ENCODE results near the gene EFHC2.
"Not testable (repeated sequence)": the region's sequence is repeated elsewhere in the genome, so short reads cannot be mapped to it uniquely, and the experiment has no call there.

Gene EFHC2

GRCh38 chrX:44203791-44204190, 139.7 kb downstream of the EFHC2 start:
- no peaks in the 10 kb centered on the region for H3K79me2 ChIP-seq
- no peaks in the 10 kb centered on the region for H3K36me3 ChIP-seq (ENCODE audit: control insufficient read depth, insufficient read depth, low read length)
- no peak overlapping the region for H2AFZ ChIP-seq
- H3K4me1 ChIP-seq: no peaks in the 10 kb centered on the region
- no peak for TF ChIP-seq CTCF (IDR thresholded peaks at IDR 0.05)
- H3K9ac ChIP-seq: no peak overlapping the region
- H3K4me2 ChIP-seq (ENCODE audit: low read length): no peak overlapping the region
- no peak overlapping the region for H3K4me3 ChIP-seq (ENCODE audit: low read depth, low read length)
- H3K9me3 ChIP-seq (ENCODE audit: control insufficient read depth, low read length): no peaks in the 10 kb centered on the region
- no peak overlapping the region for H3K27ac ChIP-seq
- no peaks in the 10 kb centered on the region for H3K27me3 ChIP-seq (ENCODE audit: control insufficient read depth, insufficient read depth, low read length)

- Histone ChIP-seq H3K4me2 (ENCODE audit: low read length) (no peak overlapping the region), H3K4me1 (no peaks in the 10 kb centered on the region), H3K27me3 (ENCODE audit: control insufficient read depth, insufficient read depth, low read length) (no peaks in the 10 kb centered on the region), H2AFZ (no peak overlapping the region), H3K9me3 (ENCODE audit: control insufficient read depth, low read length) (no peaks in the 10 kb centered on the region), H3K79me2 (no peaks in the 10 kb centered on the region), H3K9ac (no peak overlapping the region), H3K4me3 (ENCODE audit: low read depth, low read length) (no peak overlapping the region), H3K36me3 (ENCODE audit: control insufficient read depth, insufficient read depth, low read length) (no peaks in the 10 kb centered on the region), H3K27ac (no peak overlapping the region)
- TF ChIP-seq CTCF (IDR thresholded peaks at IDR 0.05): no peak
These were observed 140.9 kb downstream of the EFHC2 start for GRCh38 chrX:44202596-44202995.

GRCh38 chrX:44189116-44189515, 154.4 kb downstream of the EFHC2 start:
- Histone ChIP-seq H2AFZ (no peak overlapping the region), H3K27me3 (ENCODE audit: control insufficient read depth, insufficient read depth, low read length) (no peaks in the 10 kb centered on the region), H3K4me1 (no peaks in the 10 kb centered on the region), H3K79me2 (no peaks in the 10 kb centered on the region), H3K4me3 (ENCODE audit: low read depth, low read length) (no peak overlapping the region), H3K27ac (no peak overlapping the region), H3K9me3 (ENCODE audit: control insufficient read depth, low read length) (no peaks in the 10 kb centered on the region), H3K36me3 (ENCODE audit: control insufficient read depth, insufficient read depth, low read length) (no peaks in the 10 kb centered on the region), H3K4me2 (ENCODE audit: low read length) (no peak overlapping the region), H3K9ac (no peak overlapping the region)
- no peak for TF ChIP-seq CTCF (IDR thresholded peaks at IDR 0.05)

- not testable (repeated sequence) for H3K36me3 ChIP-seq (ENCODE audit: control insufficient read depth, insufficient read depth, low read length); H3K27ac ChIP-seq; H3K4me1 ChIP-seq; H3K9ac ChIP-seq; H3K4me3 ChIP-seq (ENCODE audit: low read depth, low read length); H3K9me3 ChIP-seq (ENCODE audit: control insufficient read depth, low read length); H2AFZ ChIP-seq; H3K4me2 ChIP-seq (ENCODE audit: low read length); H3K27me3 ChIP-seq (ENCODE audit: control insufficient read depth, insufficient read depth, low read length); H3K79me2 ChIP-seq
These were observed 155.6 kb downstream of the EFHC2 start for GRCh38 chrX:44187915-44188314.

- TF ChIP-seq CTCF (IDR thresholded peaks at IDR 0.05): no peak
- Histone ChIP-seq H2AFZ (no peak overlapping the region), H3K27ac (no peak overlapping the region), H3K9me3 (ENCODE audit: control insufficient read depth, low read length) (no peaks in the 10 kb centered on the region), H3K36me3 (ENCODE audit: control insufficient read depth, insufficient read depth, low read length) (no peaks in the 10 kb centered on the region), H3K4me1 (no peaks in the 10 kb centered on the region), H3K4me3 (ENCODE audit: low read depth, low read length) (no peak overlapping the region), H3K27me3 (ENCODE audit: control insufficient read depth, insufficient read depth, low read length) (no peaks in the 10 kb centered on the region), H3K9ac (no peak overlapping the region), H3K79me2 (no peaks in the 10 kb centered on the region), H3K4me2 (ENCODE audit: low read length) (no peak overlapping the region)
These were observed 160.1 kb downstream of the EFHC2 start for GRCh38 chrX:44183329-44183728.
